AG04450 (cell line): ENCODE measurements around the gene BCOR. TPM values are rescaled to one million over a fixed set of nuclear protein-coding genes. Genes with fewer than 3 reads are reported as not detected.

Experiments used
- CTCF ChIA-PET: fragments of 300-600, 350-600 bp; formaldehyde crosslinking; extraction: SDS; loops from one replicate; lab custom pipeline; 2022; ENCODE audit warnings: antibody characterized with exemption, inconsistent platforms; lab: Charles Lee
- POLR2A ChIA-PET: fragments of 350-600 bp; formaldehyde crosslinking; extraction: SDS; loops from one replicate; lab custom pipeline; 2021; ENCODE audit warnings: antibody characterized with exemption, inconsistent platforms; lab: Yijun Ruan, JAX
- DNase-seq: peaks from one replicate; pipeline ENCODE4 v3.0.0-alpha.2; 2011; ENCODE audit warnings: low read depth, low spot score
- H3K27ac ChIP-seq: one replicate; pipeline ENCODE4 v1.5.1; 2012; ENCODE audit warnings: low read depth, low read length, control low read depth
- H3K27me3 ChIP-seq: one replicate; pipeline ENCODE4 v1.6.0; 2012; ENCODE audit warnings: low read length; ENCODE audit not compliant: control insufficient read depth, insufficient read depth
- H3K4me3 ChIP-seq: 2 replicates; pipeline ENCODE4 v1.5.1; 2011; ENCODE audit warnings: mild to moderate bottlenecking, low read depth, low read length, control low read depth
- H3K9me3 ChIP-seq: 2 replicates; pipeline ENCODE4 v1.5.1; 2012; ENCODE audit warnings: low read length; ENCODE audit not compliant: control insufficient read depth, insufficient read depth
- CTCF ChIP-seq: IDR thresholded peaks from 2 replicates; pipeline ENCODE4 v1.5.1; 2011; ENCODE audit warnings: low read depth, low read length, control low read depth, inconsistent platforms
- polyA plus RNA-seq: library from polyadenylated mRNA; depleted of rRNA; stranded (reverse); fragments of >200 nt; gene quantifications from 2 replicates; pipeline ENCODE4 v1.2.3, GENCODE V29; 2011

Gene BCOR
- polyA plus RNA-seq, 1 experiment = 5.4 TPM

GRCh38 chrX:40112996-40113395 lies 15.2 kb upstream of the BCOR start:
- no peak for DNase-seq
- Histone ChIP-seq H3K27me3 (no peaks in the 10 kb centered on the region), H3K27ac (no peak overlapping the region), H3K9me3 (no peaks in the 10 kb centered on the region), H3K4me3 (no peak overlapping the region)
- ChIA-PET POLR2A (interaction anchor here (0.7 kb wide), 1 partner anchor 383 kb away, joined by 5 read pairs; no protein-coding TSS in a partner anchor), CTCF (no interaction called here)
- TF ChIP-seq CTCF = no peak

- Histone ChIP-seq H3K27me3 (no peaks in the 10 kb centered on the region), H3K4me3 (no peak overlapping the region), H3K9me3 (no peaks in the 10 kb centered on the region), H3K27ac (no peak overlapping the region)
- TF ChIP-seq CTCF = no peak
- ChIA-PET POLR2A (no interaction called here), CTCF (interaction anchor here (1.0 kb wide), 1 partner anchor 57 kb away, joined by 6 read pairs; no protein-coding TSS in a partner anchor)
- no peak for DNase-seq
These were observed 14.1 kb upstream of the BCOR start for GRCh38 chrX:40111868-40112267.

GRCh38 chrX:40109288-40110008 lies 11.7 kb upstream of the BCOR start:
- ChIA-PET POLR2A (interaction anchor here (1.2 kb wide), 1 partner anchor 37 kb away, joined by 3 read pairs; no protein-coding TSS in a partner anchor), CTCF (no interaction called here)
- no peak for DNase-seq
- Histone ChIP-seq H3K27ac (no peak overlapping the region), H3K27me3 (no peaks in the 10 kb centered on the region), H3K4me3 (peak overlapping the region; percentile 56), H3K9me3 (no peaks in the 10 kb centered on the region)
- TF ChIP-seq CTCF = no peak

GRCh38 chrX:40108959-40109287 lies 11.2 kb upstream of the BCOR start:
- no peak for TF ChIP-seq CTCF
- H3K27me3 ChIP-seq = no peaks in the 10 kb centered on the region
- H3K9me3 ChIP-seq = no peaks in the 10 kb centered on the region
- H3K4me3 ChIP-seq = peak overlapping the region; percentile 56
- DNase-seq = no peak
- POLR2A ChIA-PET = no interaction called here
- CTCF ChIA-PET = no interaction called here
- peak overlapping the region; percentile 47 for H3K27ac ChIP-seq

GRCh38 chrX:40108162-40108958 lies 10.6 kb upstream of the BCOR start:
- Histone ChIP-seq H3K4me3 (peak overlapping the region; percentile 56), H3K27me3 (no peaks in the 10 kb centered on the region), H3K27ac (peak overlapping the region; percentile 47), H3K9me3 (no peaks in the 10 kb centered on the region)
- CTCF ChIA-PET = no interaction called here
- TF ChIP-seq CTCF = no peak
- POLR2A ChIA-PET = interaction anchor here (0.6 to 0.8 kb wide), 2 partner anchors 11 to 259 kb away, joined by 3 to 4 read pairs; partner anchors contain the start of gene BCOR
- DNase-seq = no peak
